ENCODE results near the gene ANTXR1. TPM values are rescaled to one million over a fixed set of nuclear protein-coding genes. Genes with fewer than 3 reads are reported as not detected.

Gene ANTXR1
- total and polyA plus RNA-seq, 4 experiments from 2014 or later, result 0.58 TPM; not detected in 3

GRCh38 chr2:69023236-69023635, 10.3 kb downstream of the ANTXR1 start:
- Mint-ChIP-seq H3K9me3 (peaks cover 0 to 9% (median 5%) of the 10 kb centered on the region in 8 donors), H3K36me3 (no peaks in the 10 kb centered on the region), H3K27ac (no peak overlapping the region), H3K27me3 (peaks cover 25 to 33% of the 10 kb centered on the region in 2 donors), H3K4me1 (no peaks in the 10 kb centered on the region), H3K4me3 (no peak overlapping the region)
- no peak overlapping the region for H3K4me3 ChIP-seq (ENCODE audit: low read length in 2 of 2)
- ChIA-PET POLR2A (ENCODE audit: partially characterized antibody) (no interaction called here), CTCF (ENCODE audit: partially characterized antibody) (interaction anchor here (1.4 kb wide), 1 partner anchor 11 kb away, joined by 7 read pairs; the partner anchor contains the start of gene ANTXR1)
- no peak for DNase-seq
- intact Hi-C loops (cut with micrococcal nuclease), result no loop called here
- no peak overlapping the region for H3K27ac ChIP-seq (ENCODE audit: low read depth, low read length)
- H3K9me3 ChIP-seq (ENCODE audit: control insufficient read depth in 1 of 2, low read length in 2 of 2), result no peaks in the 10 kb centered on the region
- H3K27me3 ChIP-seq (ENCODE audit: insufficient read depth, low read length), result no peaks in the 10 kb centered on the region
- no peaks in the 10 kb centered on the region for H3K36me3 ChIP-seq (ENCODE audit: insufficient read depth, low read length)
- H3K4me1 ChIP-seq (ENCODE audit: insufficient read depth, low read length), result no peaks in the 10 kb centered on the region

GRCh38 chr2:69026026-69026425, 13.0 kb downstream of the ANTXR1 start:
- Histone ChIP-seq H3K4me1 (ENCODE audit: insufficient read depth, low read length) (no peaks in the 10 kb centered on the region), H3K27me3 (ENCODE audit: insufficient read depth, low read length) (no peaks in the 10 kb centered on the region), H3K4me3 (ENCODE audit: low read length in 2 of 2) (no peak overlapping the region), H3K27ac (ENCODE audit: low read depth, low read length) (no peak overlapping the region), H3K36me3 (ENCODE audit: insufficient read depth, low read length) (no peaks in the 10 kb centered on the region), H3K9me3 (ENCODE audit: control insufficient read depth in 1 of 2, low read length in 2 of 2) (no peaks in the 10 kb centered on the region)
- Mint-ChIP-seq H3K36me3 (no peaks in the 10 kb centered on the region), H3K9me3 (peaks cover 0 to 9% (median 5%) of the 10 kb centered on the region in 8 donors), H3K4me3 (no peak overlapping the region), H3K4me1 (no peaks in the 10 kb centered on the region), H3K27ac (no peak overlapping the region), H3K27me3 (peaks cover 18 to 27% of the 10 kb centered on the region in 2 donors)
- intact Hi-C loops (cut with micrococcal nuclease), result no loop called here
- ChIA-PET CTCF (ENCODE audit: partially characterized antibody) (no interaction called here), POLR2A (ENCODE audit: partially characterized antibody) (no interaction called here)
- no peak for DNase-seq

GRCh38 chr2:69026691-69027459, 13.9 kb downstream of the ANTXR1 start:
- H3K9me3 ChIP-seq (ENCODE audit: control insufficient read depth in 1 of 2, low read length in 2 of 2), result no peaks in the 10 kb centered on the region
- Mint-ChIP-seq H3K27ac (no peak overlapping the region), H3K27me3 (peaks cover 21 to 23% of the 10 kb centered on the region in 2 donors), H3K9me3 (peaks cover 0 to 9% (median 5%) of the 10 kb centered on the region in 8 donors), H3K36me3 (no peaks in the 10 kb centered on the region), H3K4me3 (no peak overlapping the region), H3K4me1 (no peaks in the 10 kb centered on the region)
- H3K36me3 ChIP-seq (ENCODE audit: insufficient read depth, low read length), result no peaks in the 10 kb centered on the region
- no peak for DNase-seq
- no peak overlapping the region for H3K4me3 ChIP-seq (ENCODE audit: low read length in 2 of 2)
- H3K27ac ChIP-seq (ENCODE audit: low read depth, low read length), result no peak overlapping the region
- ChIA-PET POLR2A (ENCODE audit: partially characterized antibody) (no interaction called here), CTCF (ENCODE audit: partially characterized antibody) (interaction anchor here (1.4 kb wide), 1 partner anchor 15 kb away, joined by 3 read pairs; no protein-coding TSS in a partner anchor)
- H3K4me1 ChIP-seq (ENCODE audit: insufficient read depth, low read length), result no peaks in the 10 kb centered on the region
- H3K27me3 ChIP-seq (ENCODE audit: insufficient read depth, low read length), result no peaks in the 10 kb centered on the region
- intact Hi-C loops (cut with micrococcal nuclease), result no loop called here

GRCh38 chr2:69030800-69031428, 17.9 kb downstream of the ANTXR1 start:
- no peak overlapping the region for H3K4me3 Mint-ChIP-seq
- no peaks in the 10 kb centered on the region for H3K4me1 ChIP-seq (ENCODE audit: insufficient read depth, low read length)
- no peak overlapping the region for H3K27ac ChIP-seq (ENCODE audit: low read depth, low read length)
- H3K4me1 Mint-ChIP-seq, result no peaks in the 10 kb centered on the region
- H3K27me3 Mint-ChIP-seq, result peaks cover 22 to 24% of the 10 kb centered on the region in 2 donors
- H3K36me3 Mint-ChIP-seq, result no peaks in the 10 kb centered on the region
- ChIA-PET CTCF (ENCODE audit: partially characterized antibody) (no interaction called here), POLR2A (ENCODE audit: partially characterized antibody) (no interaction called here)
- no peak for DNase-seq
- H3K9me3 Mint-ChIP-seq, result peaks cover 0 to 9% (median 5%) of the 10 kb centered on the region in 8 donors
- intact Hi-C loops (cut with micrococcal nuclease), result no loop called here
- H3K4me3 ChIP-seq (ENCODE audit: low read length in 2 of 2), result no peak overlapping the region
- no peaks in the 10 kb centered on the region for H3K27me3 ChIP-seq (ENCODE audit: insufficient read depth, low read length)
- no peaks in the 10 kb centered on the region for H3K9me3 ChIP-seq (ENCODE audit: control insufficient read depth in 1 of 2, low read length in 2 of 2)
- no peaks in the 10 kb centered on the region for H3K36me3 ChIP-seq (ENCODE audit: insufficient read depth, low read length)
- no peak overlapping the region for H3K27ac Mint-ChIP-seq

DNA sequence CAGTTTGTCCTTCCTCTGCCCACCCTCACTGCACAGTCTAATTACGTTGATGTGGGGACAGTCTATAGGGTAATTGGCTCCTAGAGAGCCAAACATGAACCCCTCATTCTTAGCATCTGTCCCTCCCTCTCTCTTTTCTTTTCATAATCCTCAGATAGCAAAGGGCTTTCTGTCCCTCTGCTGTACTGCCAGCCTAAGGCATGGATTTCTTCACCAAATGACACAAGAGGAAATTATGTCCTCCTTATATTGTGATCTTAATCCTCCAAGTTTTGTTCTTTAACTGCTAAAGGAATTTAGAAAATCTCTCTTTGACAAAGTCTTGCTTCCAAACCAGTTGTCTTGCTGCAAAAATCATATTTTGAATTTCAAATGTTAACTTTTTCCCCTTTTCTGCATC, 18.5 kb downstream of the ANTXR1 start:
- H3K4me3 Mint-ChIP-seq, result no peak overlapping the region
- DNase-seq, result no peak
- no peak overlapping the region for H3K27ac Mint-ChIP-seq
- POLR2A ChIA-PET (ENCODE audit: partially characterized antibody), result no interaction called here
- CTCF ChIA-PET (ENCODE audit: partially characterized antibody), result no interaction called here
- Histone ChIP-seq H3K4me3 (ENCODE audit: low read length in 2 of 2) (no peak overlapping the region), H3K36me3 (ENCODE audit: insufficient read depth, low read length) (no peaks in the 10 kb centered on the region), H3K27ac (ENCODE audit: low read depth, low read length) (no peak overlapping the region), H3K9me3 (ENCODE audit: control insufficient read depth in 1 of 2, low read length in 2 of 2) (no peaks in the 10 kb centered on the region), H3K27me3 (ENCODE audit: insufficient read depth, low read length) (no peaks in the 10 kb centered on the region), H3K4me1 (ENCODE audit: insufficient read depth, low read length) (no peaks in the 10 kb centered on the region)
- H3K9me3 Mint-ChIP-seq, result peaks cover 0 to 9% (median 5%) of the 10 kb centered on the region in 8 donors
- intact Hi-C loops (cut with micrococcal nuclease), result no loop called here
- H3K4me1 Mint-ChIP-seq, result no peaks in the 10 kb centered on the region
- H3K36me3 Mint-ChIP-seq, result no peaks in the 10 kb centered on the region
- H3K27me3 Mint-ChIP-seq, result peaks cover 19 to 22% of the 10 kb centered on the region in 2 donors

DNA sequence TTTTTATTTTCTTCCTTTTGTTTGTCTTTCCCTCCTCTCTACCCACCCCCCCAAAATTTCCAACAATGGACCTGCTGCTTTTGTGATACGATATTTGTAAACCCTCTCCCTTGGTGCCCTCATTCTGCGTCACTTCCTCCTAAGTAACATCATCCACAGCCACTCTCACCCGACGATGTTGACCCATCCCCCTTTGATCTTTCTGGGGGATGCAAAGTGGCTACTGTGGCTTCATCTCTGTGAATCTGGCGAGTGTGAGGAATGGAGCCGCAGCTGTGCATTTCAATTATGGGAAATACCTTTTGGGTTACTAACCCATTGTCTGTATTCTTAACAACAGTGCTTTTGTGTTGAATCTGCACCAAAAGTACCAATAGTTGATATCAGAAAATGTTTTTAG, 19.4 kb downstream of the ANTXR1 start:
- POLR2A ChIA-PET (ENCODE audit: partially characterized antibody), result no interaction called here

DNA sequence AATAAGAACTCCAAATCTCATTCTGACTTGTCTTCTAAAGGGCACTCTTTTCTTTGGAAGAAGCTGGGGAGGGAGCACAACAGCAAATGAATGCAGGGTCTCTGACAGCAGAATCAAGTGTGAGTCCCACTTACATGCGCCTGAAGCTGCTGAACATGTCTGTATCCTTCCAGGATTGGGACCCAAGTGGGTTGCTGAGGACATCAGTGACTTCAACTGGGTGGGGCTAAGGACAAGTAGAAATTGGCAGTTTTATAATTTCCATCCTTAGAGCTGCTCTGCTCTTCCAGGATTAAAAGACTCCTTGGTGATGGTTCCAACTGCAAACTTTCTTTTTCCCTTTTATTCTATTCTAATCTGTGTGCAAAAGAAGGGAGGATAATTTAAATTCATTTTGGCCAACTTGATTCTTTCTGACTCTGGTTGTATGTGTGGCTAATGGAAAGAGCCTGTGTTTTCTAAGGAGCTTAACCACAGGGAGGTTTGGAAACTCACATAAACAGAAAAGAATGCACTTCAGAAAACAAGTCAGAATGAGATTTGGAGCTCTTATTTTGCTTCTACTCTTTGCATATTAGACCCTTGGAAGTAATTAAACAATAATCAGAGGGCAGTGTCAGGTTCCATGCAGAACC, 20.6 kb downstream of the ANTXR1 start:
- Histone ChIP-seq H3K27ac (ENCODE audit: low read depth, low read length) (no peak overlapping the region), H3K4me1 (ENCODE audit: insufficient read depth, low read length) (no peaks in the 10 kb centered on the region), H3K27me3 (ENCODE audit: insufficient read depth, low read length) (no peaks in the 10 kb centered on the region), H3K9me3 (ENCODE audit: control insufficient read depth in 1 of 2, low read length in 2 of 2) (no peaks in the 10 kb centered on the region), H3K4me3 (ENCODE audit: low read length in 2 of 2) (no peak overlapping the region), H3K36me3 (ENCODE audit: insufficient read depth, low read length) (no peaks in the 10 kb centered on the region)
- Mint-ChIP-seq H3K9me3 (no peaks in the 10 kb centered on the region), H3K4me3 (no peak overlapping the region), H3K36me3 (no peaks in the 10 kb centered on the region), H3K27ac (no peak overlapping the region), H3K27me3 (peaks cover 12 to 21% of the 10 kb centered on the region in 2 donors), H3K4me1 (no peaks in the 10 kb centered on the region)
- ChIA-PET CTCF (ENCODE audit: partially characterized antibody) (no interaction called here), POLR2A (ENCODE audit: partially characterized antibody) (no interaction called here)
- intact Hi-C loops (cut with micrococcal nuclease), result no loop called here
- no peak for DNase-seq

More for the DNA sequence above, 19.4 kb downstream of the ANTXR1 start:
- Histone ChIP-seq H3K4me1 (ENCODE audit: insufficient read depth, low read length) (no peaks in the 10 kb centered on the region), H3K27me3 (ENCODE audit: insufficient read depth, low read length) (no peaks in the 10 kb centered on the region), H3K36me3 (ENCODE audit: insufficient read depth, low read length) (no peaks in the 10 kb centered on the region), H3K9me3 (ENCODE audit: control insufficient read depth in 1 of 2, low read length in 2 of 2) (no peaks in the 10 kb centered on the region), H3K27ac (ENCODE audit: low read depth, low read length) (no peak overlapping the region), H3K4me3 (ENCODE audit: low read length in 2 of 2) (no peak overlapping the region)
- no peaks in the 10 kb centered on the region for H3K36me3 Mint-ChIP-seq
- CTCF ChIA-PET (ENCODE audit: partially characterized antibody), result no interaction called here
- DNase-seq, result no peak
- H3K27me3 Mint-ChIP-seq, result peaks cover 15 to 20% of the 10 kb centered on the region in 2 donors
- intact Hi-C loops (cut with micrococcal nuclease), result no loop called here
- H3K9me3 Mint-ChIP-seq, result peaks cover 0 to 5% (median 3%) of the 10 kb centered on the region in 8 donors
- H3K27ac Mint-ChIP-seq, result no peak overlapping the region
- H3K4me1 Mint-ChIP-seq, result no peaks in the 10 kb centered on the region
- H3K4me3 Mint-ChIP-seq, result no peak overlapping the region
